Measurements from ENCODE around the gene MIS18A. TPM values are rescaled to one million over a fixed set of nuclear protein-coding genes. Genes with fewer than 3 reads are reported as not detected.

Gene MIS18A
- total and polyA plus RNA-seq, 2 donors (not counting 1 experiment from before 2014, with no cell fraction given), result 4.0 to 7.6 TPM

DNA sequence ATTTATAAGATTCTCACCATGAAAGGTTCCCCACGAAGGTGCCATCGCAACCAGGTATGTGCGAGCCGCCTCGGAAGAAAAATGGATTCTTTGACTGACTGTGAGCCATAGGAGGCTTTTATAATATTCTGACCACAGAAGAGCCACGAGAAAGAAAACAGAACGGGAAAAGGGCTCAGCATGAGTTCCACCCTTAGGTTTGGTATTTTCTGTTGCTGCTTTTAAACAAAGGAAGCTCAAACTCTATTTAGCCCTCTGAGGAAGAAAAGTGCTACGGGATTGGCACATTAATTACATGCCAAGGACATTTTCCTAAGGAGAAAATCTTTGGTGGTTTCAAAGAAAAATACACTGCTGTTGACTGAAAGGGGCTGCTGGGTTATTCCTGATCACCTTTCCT is 39.3 kb downstream of the MIS18A start:
- TF ChIP-seq, protein P1, sequence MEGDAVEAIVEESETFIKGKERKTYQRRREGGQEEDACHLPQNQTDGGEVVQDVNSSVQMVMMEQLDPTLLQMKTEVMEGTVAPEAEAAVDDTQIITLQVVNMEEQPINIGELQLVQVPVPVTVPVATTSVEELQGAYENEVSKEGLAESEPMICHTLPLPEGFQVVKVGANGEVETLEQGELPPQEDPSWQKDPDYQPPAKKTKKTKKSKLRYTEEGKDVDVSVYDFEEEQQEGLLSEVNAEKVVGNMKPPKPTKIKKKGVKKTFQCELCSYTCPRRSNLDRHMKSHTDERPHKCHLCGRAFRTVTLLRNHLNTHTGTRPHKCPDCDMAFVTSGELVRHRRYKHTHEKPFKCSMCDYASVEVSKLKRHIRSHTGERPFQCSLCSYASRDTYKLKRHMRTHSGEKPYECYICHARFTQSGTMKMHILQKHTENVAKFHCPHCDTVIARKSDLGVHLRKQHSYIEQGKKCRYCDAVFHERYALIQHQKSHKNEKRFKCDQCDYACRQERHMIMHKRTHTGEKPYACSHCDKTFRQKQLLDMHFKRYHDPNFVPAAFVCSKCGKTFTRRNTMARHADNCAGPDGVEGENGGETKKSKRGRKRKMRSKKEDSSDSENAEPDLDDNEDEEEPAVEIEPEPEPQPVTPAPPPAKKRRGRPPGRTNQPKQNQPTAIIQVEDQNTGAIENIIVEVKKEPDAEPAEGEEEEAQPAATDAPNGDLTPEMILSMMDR (conservative IDR thresholded peaks at IDR 0.05 in 1 of 2, IDR thresholded peaks at IDR 0.05 in 1 of 2; ENCODE audit: low read depth in 1 of 2, low read length in 2 of 2), result no peak
- no peak for TF ChIP-seq EZH2 (IDR thresholded peaks at IDR 0.05; ENCODE audit: low read length, missing control alignments)
- no peaks in the 10 kb centered on the region for H3K27me3 ChIP-seq (ENCODE audit: control insufficient read depth, insufficient read depth, low read length)
- H3K9me3 ChIP-seq (ENCODE audit: control insufficient read depth, insufficient read depth, low read depth, low read length), result no peaks in the 10 kb centered on the region
- H4K20me1 ChIP-seq (ENCODE audit: control insufficient read depth, extremely low read depth, insufficient read depth, low read length), result no peaks in the 10 kb centered on the region
- H3K4me1 ChIP-seq (ENCODE audit: control insufficient read depth, extremely low read depth, insufficient read depth, low read length), result no peaks in the 10 kb centered on the region
- H3K9ac ChIP-seq (ENCODE audit: insufficient read depth, low read length), result no peak overlapping the region
- H2AFZ ChIP-seq (ENCODE audit: low read length), result no peak overlapping the region
- H3K4me2 ChIP-seq (ENCODE audit: extremely low read depth, insufficient read depth, low read length), result no peak overlapping the region
- no peak overlapping the region for H3K4me3 ChIP-seq (replicated peaks in 1 of 4; ENCODE audit: control extremely low read depth in 1 of 4, insufficient read depth in 1 of 4, low read depth in 3 of 4, low read length in 4 of 4)
- H3K79me2 ChIP-seq (ENCODE audit: control insufficient read depth, insufficient read depth, low read length), result no peaks in the 10 kb centered on the region
- no peaks in the 10 kb centered on the region for H3K36me3 ChIP-seq (ENCODE audit: control insufficient read depth, insufficient read depth, low read length)
- no peak overlapping the region for H3K27ac ChIP-seq (ENCODE audit: insufficient read depth, low read length)
- no peak for DNase-seq (ENCODE audit: low read depth in 2 of 2)

DNA sequence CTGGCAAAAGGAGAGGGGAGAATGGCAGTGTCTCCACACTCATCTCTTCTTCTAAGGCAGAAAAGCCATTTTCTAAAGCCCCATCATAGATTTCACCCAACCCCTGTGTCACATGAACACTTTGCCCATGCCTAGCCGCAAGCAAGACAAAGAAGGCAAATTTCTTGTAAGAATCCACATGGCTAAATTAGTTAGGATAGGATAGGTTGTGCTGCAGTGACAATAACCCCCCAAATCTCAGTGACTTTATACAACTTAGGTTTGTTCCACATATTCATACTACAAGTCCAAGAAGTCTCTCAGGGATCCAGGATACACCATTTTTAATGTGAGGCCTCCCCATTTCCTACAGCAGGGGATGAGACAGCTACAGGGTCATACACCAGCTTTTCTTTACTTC is 40.8 kb downstream of the MIS18A start:
- no peak overlapping the region for H3K4me2 ChIP-seq (ENCODE audit: extremely low read depth, insufficient read depth, low read length)
- no peaks in the 10 kb centered on the region for H3K79me2 ChIP-seq (ENCODE audit: control insufficient read depth, insufficient read depth, low read length)
- no peak overlapping the region for H3K4me3 ChIP-seq (replicated peaks in 1 of 4; ENCODE audit: control extremely low read depth in 1 of 4, insufficient read depth in 1 of 4, low read depth in 3 of 4, low read length in 4 of 4)
- TF ChIP-seq, protein P1 (conservative IDR thresholded peaks at IDR 0.05 in 1 of 2, IDR thresholded peaks at IDR 0.05 in 1 of 2; ENCODE audit: low read depth in 1 of 2, low read length in 2 of 2), result no peak
- no peak for TF ChIP-seq EZH2 (IDR thresholded peaks at IDR 0.05; ENCODE audit: low read length, missing control alignments)
- H3K9me3 ChIP-seq (ENCODE audit: control insufficient read depth, insufficient read depth, low read depth, low read length), result no peaks in the 10 kb centered on the region
- H2AFZ ChIP-seq (ENCODE audit: low read length), result no peak overlapping the region
- no peak overlapping the region for H3K9ac ChIP-seq (ENCODE audit: insufficient read depth, low read length)
- no peaks in the 10 kb centered on the region for H3K4me1 ChIP-seq (ENCODE audit: control insufficient read depth, extremely low read depth, insufficient read depth, low read length)
- DNase-seq (ENCODE audit: low read depth in 2 of 2), result no peak
- H3K27me3 ChIP-seq (ENCODE audit: control insufficient read depth, insufficient read depth, low read length), result no peaks in the 10 kb centered on the region
- no peaks in the 10 kb centered on the region for H4K20me1 ChIP-seq (ENCODE audit: control insufficient read depth, extremely low read depth, insufficient read depth, low read length)
- H3K36me3 ChIP-seq (ENCODE audit: control insufficient read depth, insufficient read depth, low read length), result no peaks in the 10 kb centered on the region
- H3K27ac ChIP-seq (ENCODE audit: insufficient read depth, low read length), result no peak overlapping the region

DNA sequence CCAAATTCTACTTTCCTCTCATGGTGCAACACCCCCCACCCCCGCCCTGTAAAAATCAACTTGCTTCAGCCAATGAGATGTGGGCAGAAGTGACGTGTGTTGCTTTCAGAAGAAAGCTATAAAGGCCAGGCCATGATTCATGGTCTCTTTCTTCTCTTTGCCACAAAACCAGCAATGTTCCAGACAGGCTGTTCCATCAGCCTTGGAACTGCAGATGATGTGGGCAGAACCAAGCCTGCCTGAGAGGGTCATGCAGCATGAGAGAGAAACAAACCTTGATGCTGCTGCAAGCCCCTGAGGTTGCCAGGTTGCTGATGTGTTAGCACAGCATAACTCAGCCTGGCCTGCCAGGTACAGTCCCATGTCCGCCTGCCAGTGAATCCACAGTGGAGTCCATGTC is 41.8 kb downstream of the MIS18A start:
- Histone ChIP-seq H3K4me1 (ENCODE audit: control insufficient read depth, extremely low read depth, insufficient read depth, low read length) (no peaks in the 10 kb centered on the region), H3K4me3 (replicated peaks in 1 of 4; ENCODE audit: control extremely low read depth in 1 of 4, insufficient read depth in 1 of 4, low read depth in 3 of 4, low read length in 4 of 4) (no peak overlapping the region), H3K27me3 (ENCODE audit: control insufficient read depth, insufficient read depth, low read length) (no peaks in the 10 kb centered on the region), H2AFZ (ENCODE audit: low read length) (no peak overlapping the region), H3K4me2 (ENCODE audit: extremely low read depth, insufficient read depth, low read length) (no peak overlapping the region), H3K27ac (ENCODE audit: insufficient read depth, low read length) (no peak overlapping the region), H3K79me2 (ENCODE audit: control insufficient read depth, insufficient read depth, low read length) (no peaks in the 10 kb centered on the region), H3K9ac (ENCODE audit: insufficient read depth, low read length) (no peak overlapping the region), H3K36me3 (ENCODE audit: control insufficient read depth, insufficient read depth, low read length) (no peaks in the 10 kb centered on the region), H4K20me1 (ENCODE audit: control insufficient read depth, extremely low read depth, insufficient read depth, low read length) (no peaks in the 10 kb centered on the region), H3K9me3 (ENCODE audit: control insufficient read depth, insufficient read depth, low read depth, low read length) (no peaks in the 10 kb centered on the region)
- DNase-seq (ENCODE audit: low read depth in 2 of 2), result no peak
- no peak for TF ChIP-seq EZH2 (IDR thresholded peaks at IDR 0.05; ENCODE audit: low read length, missing control alignments)
- TF ChIP-seq, protein P1 (conservative IDR thresholded peaks at IDR 0.05 in 1 of 2, IDR thresholded peaks at IDR 0.05 in 1 of 2; ENCODE audit: low read depth in 1 of 2, low read length in 2 of 2), result no peak

Measured in fibroblast of lung (primary cell).